CD4-positive, CD25-positive, alpha-beta regulatory T cell (primary cell): Measurements from ENCODE around the gene BANF1. TPM values are rescaled to one million over a fixed set of nuclear protein-coding genes. Genes with fewer than 3 reads are reported as not detected.

Experiments
- ATAC-seq, 2 donors: fragments of 150-1000 bp; cut with Tn5 transposase; one replicate each; pipeline ENCODE4 v1.10.0; 2021; ENCODE audit warnings: low read depth in 2 of 2, moderate number of reproducible peaks in 2 of 2, moderate library complexity in 1 of 2
- DNase-seq, 3 donors: peaks; one replicate each; pipeline versions ENCODE4 v3.0.0 to v3.0.0-alpha.2; 2012 to 2022; ENCODE audit warnings: mixed read lengths in 1 of 3
- H3K27ac ChIP-seq: one replicate; pipeline ENCODE4 v1.7.0; 2013; ENCODE audit warnings: mild to moderate bottlenecking, low read length; ENCODE audit not compliant: insufficient read depth, poor library complexity, severe bottlenecking
- H3K27me3 ChIP-seq: one replicate; pipeline ENCODE4 v1.7.0; 2013; ENCODE audit warnings: low read length; ENCODE audit not compliant: control insufficient read depth, insufficient read depth
- H3K36me3 ChIP-seq: one replicate; pipeline ENCODE4 v1.7.0; 2013; ENCODE audit warnings: mild to moderate bottlenecking, low read length, moderate library complexity; ENCODE audit not compliant: control insufficient read depth, insufficient read depth
- H3K4me1 ChIP-seq: 2 replicates; pipeline ENCODE4 v1.7.0; 2013; ENCODE audit warnings: mild to moderate bottlenecking, low read length; ENCODE audit not compliant: insufficient read depth, control insufficient read depth, poor library complexity, severe bottlenecking
- H3K4me3 ChIP-seq: one replicate; pipeline ENCODE4 v1.7.0; 2013; ENCODE audit warnings: low read depth, mild to moderate bottlenecking, low read length, moderate library complexity
- H3K9me3 ChIP-seq, 2 experiments: 1 replicate in 1 of 2; 2 replicates in 1 of 2; pipeline ENCODE4 v1.7.0; 2013; ENCODE audit warnings: low read length in 2 of 2, mild to moderate bottlenecking in 1 of 2, moderate library complexity in 1 of 2; ENCODE audit not compliant: control insufficient read depth in 2 of 2
- H3K27ac Mint-ChIP-seq, 3 donors: one replicate each; pipeline ENCODE4 v1.8.0; 2020 to 2022; ENCODE audit warnings: mild to moderate bottlenecking in 3 of 3, mixed read lengths in 3 of 3, moderate library complexity in 2 of 3
- H3K27me3 Mint-ChIP-seq: one replicate; pipeline ENCODE4 v1.8.0; 2022; ENCODE audit warnings: mild to moderate bottlenecking, mixed read lengths
- H3K36me3 Mint-ChIP-seq: one replicate; pipeline ENCODE4 v1.8.0; 2020; ENCODE audit warnings: mixed read lengths
- H3K4me1 Mint-ChIP-seq, 4 donors: one replicate each; pipeline ENCODE4 v1.8.0; 2020 to 2022; ENCODE audit warnings: mixed read lengths in 4 of 4, mild to moderate bottlenecking in 1 of 4
- H3K4me3 Mint-ChIP-seq, 4 donors: one replicate each; pipeline ENCODE4 v1.8.0; 2020 to 2022; ENCODE audit warnings: mild to moderate bottlenecking in 4 of 4, mixed read lengths in 4 of 4, moderate library complexity in 3 of 4
- H3K9me3 Mint-ChIP-seq, 7 donors: one replicate each; pipeline ENCODE4 v1.8.0; 2020 to 2022; ENCODE audit warnings: mixed read lengths in 7 of 7, mild to moderate bottlenecking in 3 of 7, moderate library complexity in 2 of 7
- polyA plus RNA-seq, 4 donors: library from polyadenylated mRNA; unstranded; fragments of 300-500 nt; fragmentation: Illumina TruSeq; gene quantifications; one replicate each; pipeline ENCODE4 v1.2.3, GENCODE V29; 2021
- total RNA-seq: library from RNA; stranded (reverse); gene quantifications from one replicate; pipeline ENCODE4 v1.2.3, GENCODE V29; 2022

BANF1 gene
- total and polyA plus RNA-seq, 5 donors from 2014 or later = 41.8 to 170 (median 147) TPM

DNA sequence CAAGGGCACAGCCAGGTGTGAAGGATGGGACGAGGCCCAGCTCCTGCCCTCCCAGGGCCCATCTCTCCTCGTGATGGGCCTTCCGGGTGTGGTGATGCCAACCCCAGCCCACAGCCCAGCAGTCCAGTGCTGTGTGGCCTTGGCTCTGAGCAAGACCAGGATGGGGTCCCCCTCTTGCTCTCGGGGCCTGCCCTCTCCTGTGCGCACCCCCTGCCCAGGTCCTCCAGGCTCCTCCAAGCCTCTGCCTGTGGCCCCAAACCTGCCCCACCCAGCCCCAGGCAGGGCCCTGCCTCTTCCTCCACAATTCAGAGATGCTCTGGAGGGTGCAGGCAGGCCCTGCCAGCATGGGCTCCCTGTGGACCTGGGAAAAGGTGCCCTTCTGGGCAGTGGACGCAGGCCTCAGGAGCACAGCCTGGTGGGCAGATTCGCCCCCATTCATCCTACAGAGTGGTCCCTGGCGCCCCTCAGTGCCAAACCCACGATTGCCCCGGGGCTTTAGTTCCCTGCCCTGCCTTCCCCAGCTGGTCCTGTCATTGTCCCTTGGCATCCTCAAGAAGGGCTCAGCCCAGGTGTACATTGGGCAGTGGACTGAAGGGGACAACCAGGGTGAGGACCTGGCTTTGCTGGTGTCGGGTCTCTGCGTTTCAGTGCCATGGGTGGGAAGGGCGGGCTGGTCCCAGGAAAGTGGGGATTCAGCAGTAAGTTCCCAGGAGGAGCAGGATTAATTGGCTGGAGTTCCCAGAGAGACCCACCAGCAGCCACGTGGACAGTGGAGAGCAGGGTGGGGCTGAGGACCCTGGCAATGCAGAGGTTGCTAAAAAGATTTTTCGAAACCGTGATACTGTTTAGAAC is 20.1 kb upstream of the BANF1 start:
- Mint-ChIP-seq H3K27me3 (no peaks in the 10 kb centered on the region), H3K4me3 (no peak overlapping the region), H3K27ac (no peak overlapping the region), H3K9me3 (peaks cover 0 to 1% (median 0%) of the 10 kb centered on the region in 7 donors), H3K4me1 (no peaks in the 10 kb centered on the region), H3K36me3 (peaks cover 8% of the 10 kb centered on the region)
- peaks cover 19% of the 10 kb centered on the region for H3K36me3 ChIP-seq
- no peaks in the 10 kb centered on the region for H3K27me3 ChIP-seq
- H3K27ac ChIP-seq = no peak overlapping the region
- no peak for ATAC-seq
- no peak for DNase-seq
- H3K9me3 ChIP-seq = no peaks in the 10 kb centered on the region
- H3K4me1 ChIP-seq = no peaks in the 10 kb centered on the region
- no peak overlapping the region for H3K4me3 ChIP-seq

DNA sequence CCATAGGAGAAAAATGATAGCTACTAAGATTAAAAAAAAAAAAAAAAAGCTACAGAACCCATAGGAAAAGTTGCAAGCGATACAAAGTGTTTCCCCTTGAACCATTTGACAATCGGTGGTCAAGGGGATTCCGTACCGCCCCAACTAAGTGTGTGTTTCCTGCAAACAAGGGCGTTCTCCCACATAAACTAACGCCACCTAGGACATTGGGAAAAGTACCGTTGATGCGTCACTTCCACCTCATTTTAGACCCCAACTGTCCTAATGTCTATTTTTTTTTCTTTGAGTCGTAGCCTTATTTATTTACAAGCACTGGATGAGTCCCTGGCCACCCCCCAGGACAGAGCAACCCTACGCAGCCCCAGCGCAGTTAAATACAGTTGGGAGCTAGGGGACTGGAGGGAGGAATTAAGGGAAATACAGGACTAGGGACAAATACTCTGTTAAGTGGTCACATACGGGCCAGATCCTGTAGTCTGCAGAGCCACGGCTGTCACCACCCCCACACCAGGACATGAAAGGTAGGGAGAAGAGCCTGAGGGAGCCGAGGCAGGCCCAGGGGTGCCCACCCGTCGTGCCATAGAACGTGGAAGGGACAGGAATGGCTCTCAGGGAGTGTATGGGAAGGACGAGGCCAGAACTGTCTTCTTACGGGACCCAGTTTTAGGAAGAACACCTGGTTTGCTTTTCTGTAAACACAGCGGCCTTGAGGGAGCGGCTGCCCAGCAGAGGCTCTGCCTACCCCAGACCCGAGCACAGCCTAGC is 19.3 kb upstream of the BANF1 start:
- Mint-ChIP-seq H3K27me3 (no peaks in the 10 kb centered on the region), H3K9me3 (peaks cover 0 to 1% (median 0%) of the 10 kb centered on the region in 7 donors), H3K36me3 (peaks cover 8% of the 10 kb centered on the region), H3K4me3 (no peak overlapping the region), H3K4me1 (peaks cover 0 to 2% (median 0%) of the 10 kb centered on the region in 4 donors), H3K27ac (peak overlapping the region in 1 of 3 donors; percentile 31)
- DNase-seq (no peak), ATAC-seq (no peak)
- Histone ChIP-seq H3K27me3 (no peaks in the 10 kb centered on the region), H3K27ac (no peak overlapping the region), H3K4me3 (no peak overlapping the region), H3K4me1 (no peaks in the 10 kb centered on the region), H3K9me3 (no peaks in the 10 kb centered on the region), H3K36me3 (peaks cover 11% of the 10 kb centered on the region)

DNA sequence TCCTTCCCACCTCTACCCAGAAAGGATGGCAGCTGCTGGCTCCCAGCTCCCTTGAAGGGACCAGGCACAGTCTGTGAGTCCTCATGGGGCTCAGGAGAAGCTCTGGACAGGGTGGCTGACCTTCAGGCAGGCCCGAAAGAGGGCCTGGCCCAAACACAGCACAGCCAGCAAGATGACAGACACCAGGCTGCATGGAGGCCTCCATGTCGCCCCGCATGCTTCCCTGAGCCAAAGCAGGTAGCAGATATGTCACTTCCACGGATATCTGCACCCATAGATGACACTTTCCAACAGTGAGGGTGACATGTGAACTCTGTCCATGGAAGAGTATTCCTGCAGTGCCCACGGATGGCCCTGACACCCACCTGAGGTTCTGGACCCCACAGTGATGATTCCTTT is 18.7 kb upstream of the BANF1 start:
- no peak overlapping the region for H3K27ac Mint-ChIP-seq
- ATAC-seq (no peak), DNase-seq (no peak)
- no peak overlapping the region for H3K4me3 Mint-ChIP-seq
- H3K36me3 Mint-ChIP-seq = peaks cover 8% of the 10 kb centered on the region
- H3K9me3 Mint-ChIP-seq = peaks cover 0 to 1% (median 0%) of the 10 kb centered on the region in 7 donors
- H3K4me1 ChIP-seq = no peaks in the 10 kb centered on the region
- no peaks in the 10 kb centered on the region for H3K9me3 ChIP-seq
- H3K4me1 Mint-ChIP-seq = peaks cover 0 to 3% (median 0%) of the 10 kb centered on the region in 4 donors
- H3K4me3 ChIP-seq = no peak overlapping the region
- no peak overlapping the region for H3K27ac ChIP-seq
- peaks cover 7% of the 10 kb centered on the region for H3K36me3 ChIP-seq
- H3K27me3 ChIP-seq = no peaks in the 10 kb centered on the region
- no peaks in the 10 kb centered on the region for H3K27me3 Mint-ChIP-seq

DNA sequence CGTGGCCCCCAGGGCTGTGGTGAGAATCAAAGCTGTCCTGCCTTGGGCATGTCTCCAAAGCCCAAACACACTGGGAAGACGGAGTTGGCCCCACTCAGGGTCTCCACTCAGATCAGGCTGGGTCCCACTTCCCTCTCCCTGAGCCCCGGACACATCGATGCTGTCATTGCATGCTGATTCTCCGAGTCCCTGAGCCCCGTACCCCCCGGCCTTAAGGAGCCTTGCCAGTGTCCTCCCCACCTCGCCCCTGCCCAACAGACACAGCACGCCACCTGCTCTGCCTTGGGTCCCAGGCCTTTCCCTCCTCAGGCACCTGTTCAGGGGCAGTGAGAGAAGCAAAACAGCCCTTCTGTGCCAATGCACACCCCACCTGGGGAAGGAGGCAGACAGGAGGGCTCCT is 15.0 kb upstream of the BANF1 start:
- Mint-ChIP-seq H3K36me3 (no peaks in the 10 kb centered on the region), H3K4me1 (peaks cover 5 to 8% (median 6%) of the 10 kb centered on the region in 4 donors), H3K9me3 (peaks cover 0 to under 1% (median 0%) of the 10 kb centered on the region in 7 donors), H3K27ac (no peak overlapping the region), H3K27me3 (no peaks in the 10 kb centered on the region), H3K4me3 (no peak overlapping the region)
- no peaks in the 10 kb centered on the region for H3K4me1 ChIP-seq
- DNase-seq (no peak), ATAC-seq (no peak)
- H3K27ac ChIP-seq = no peak overlapping the region
- H3K9me3 ChIP-seq = no peaks in the 10 kb centered on the region
- no peaks in the 10 kb centered on the region for H3K27me3 ChIP-seq
- H3K4me3 ChIP-seq = no peak overlapping the region
- H3K36me3 ChIP-seq = no peaks in the 10 kb centered on the region

DNA sequence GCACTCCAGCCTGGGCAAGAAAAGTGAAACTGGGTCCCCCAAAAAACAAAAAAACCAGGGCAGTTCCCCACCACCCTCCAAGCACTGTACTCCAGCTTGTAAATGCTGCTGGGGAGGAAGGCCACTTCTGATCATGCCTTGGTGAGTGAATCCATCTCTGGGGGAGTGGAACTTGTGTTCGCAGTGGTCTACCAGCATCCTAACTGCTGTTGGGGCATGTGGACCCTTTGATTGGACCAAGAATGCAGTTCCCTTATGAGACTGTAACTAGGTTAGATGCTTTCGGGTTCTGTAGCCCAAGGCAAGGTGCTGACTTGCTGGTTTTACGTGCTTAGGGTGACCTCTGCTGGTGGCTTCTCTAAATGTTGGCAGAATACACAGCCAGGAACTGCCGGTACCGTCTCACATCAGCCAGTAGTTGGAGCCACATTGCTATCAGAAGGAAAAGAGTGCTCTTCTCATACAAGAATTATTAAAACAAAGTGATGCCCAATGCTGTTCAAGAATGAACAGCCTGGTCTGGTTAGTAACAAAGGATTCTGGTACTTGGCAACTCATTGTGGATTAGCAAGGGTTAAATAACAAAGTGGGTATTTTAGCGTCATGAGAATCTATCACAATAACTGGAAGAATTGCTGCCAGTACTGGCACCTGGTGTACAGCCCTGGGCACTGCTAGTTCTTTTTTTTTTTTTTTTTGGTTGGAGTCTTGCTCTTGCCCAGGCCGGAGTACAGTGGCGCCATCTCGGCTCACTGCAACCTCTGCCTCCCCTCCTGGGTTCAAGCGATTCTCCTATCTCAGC is 13.3 kb upstream of the BANF1 start:
- ATAC-seq = peak; percentile 99 to 100
- H3K36me3 ChIP-seq = no peaks in the 10 kb centered on the region
- H3K27me3 ChIP-seq = no peaks in the 10 kb centered on the region
- no peaks in the 10 kb centered on the region for H3K4me1 ChIP-seq
- peaks cover 5 to 8% (median 6%) of the 10 kb centered on the region in 4 donors for H3K4me1 Mint-ChIP-seq
- peak overlapping the region; percentile 48 to 77 (median 66) for H3K27ac Mint-ChIP-seq
- H3K9me3 ChIP-seq = no peaks in the 10 kb centered on the region
- no peaks in the 10 kb centered on the region for H3K36me3 Mint-ChIP-seq
- peak overlapping the region in 1 of 4 donors; percentile 3 for H3K4me3 Mint-ChIP-seq
- H3K9me3 Mint-ChIP-seq = peaks cover 0 to 3% (median 0%) of the 10 kb centered on the region in 7 donors
- DNase-seq = peak; percentile 86 to 97 (median 94)
- H3K27ac ChIP-seq = peak overlapping the region; percentile 55
- H3K4me3 ChIP-seq = no peak overlapping the region
- H3K27me3 Mint-ChIP-seq = no peaks in the 10 kb centered on the region

DNA sequence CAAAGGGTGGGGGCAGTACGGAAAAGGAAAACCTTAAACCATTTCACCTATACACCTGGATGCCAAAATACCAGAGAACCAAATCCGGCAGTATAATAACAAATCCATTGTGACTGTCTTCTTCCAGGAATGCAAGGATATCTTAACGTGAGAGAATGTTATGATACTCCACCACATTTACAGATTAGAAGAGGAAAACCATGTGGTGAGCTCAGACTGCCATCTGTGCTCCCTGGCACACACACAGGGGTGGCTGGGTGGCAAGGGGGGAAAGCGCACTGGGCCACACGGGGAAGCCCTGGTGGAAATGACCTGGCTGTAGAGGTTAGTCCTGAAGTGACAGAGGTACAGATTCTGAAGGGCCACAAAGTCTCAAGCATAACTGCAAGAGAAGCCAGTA is 10.2 kb upstream of the BANF1 start:
- H3K9me3 ChIP-seq = no peaks in the 10 kb centered on the region
- H3K36me3 Mint-ChIP-seq = peaks cover 4% of the 10 kb centered on the region
- H3K4me1 Mint-ChIP-seq = peaks cover 5 to 11% (median 7%) of the 10 kb centered on the region in 4 donors
- H3K9me3 Mint-ChIP-seq = peaks cover 0 to 3% (median 0%) of the 10 kb centered on the region in 7 donors
- no peaks in the 10 kb centered on the region for H3K27me3 ChIP-seq
- H3K27ac Mint-ChIP-seq = peak overlapping the region in 1 of 3 donors; percentile 6
- no peak overlapping the region for H3K4me3 Mint-ChIP-seq
- no peak for DNase-seq
- no peak overlapping the region for H3K4me3 ChIP-seq
- H3K4me1 ChIP-seq = no peaks in the 10 kb centered on the region
- no peak overlapping the region for H3K27ac ChIP-seq
- peaks cover 2% of the 10 kb centered on the region for H3K36me3 ChIP-seq
- H3K27me3 Mint-ChIP-seq = no peaks in the 10 kb centered on the region
- ATAC-seq = no peak

DNA sequence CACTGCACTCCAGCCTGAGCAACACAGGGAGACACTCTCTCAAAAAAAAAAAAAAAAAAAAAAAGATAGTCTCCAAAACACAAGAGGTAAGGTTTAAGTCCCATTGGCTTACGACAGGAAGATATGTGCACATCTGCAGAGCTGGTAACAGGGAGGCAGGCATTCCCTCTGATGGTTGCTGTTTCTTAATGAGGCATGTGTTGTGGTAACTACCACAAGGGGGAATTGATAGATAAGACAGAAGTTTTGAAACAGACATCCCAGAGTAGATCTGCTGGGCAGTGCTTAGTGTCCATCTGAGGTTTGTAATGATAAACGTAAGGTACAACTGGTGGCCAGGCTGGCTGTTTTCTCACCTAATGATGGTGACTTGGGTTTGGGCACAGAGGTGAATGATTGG is 5.0 kb upstream of the BANF1 start:
- Histone ChIP-seq H3K4me3 (no peak overlapping the region), H3K27me3 (no peaks in the 10 kb centered on the region), H3K9me3 (no peaks in the 10 kb centered on the region), H3K27ac (no peak overlapping the region), H3K36me3 (peaks cover 34% of the 10 kb centered on the region), H3K4me1 (peaks cover 23% of the 10 kb centered on the region)
- DNase-seq = no peak
- Mint-ChIP-seq H3K4me3 (peak overlapping the region in 2 of 4 donors; percentile 23 to 48), H3K9me3 (peaks cover 0 to 2% (median 0%) of the 10 kb centered on the region in 7 donors), H3K36me3 (peaks cover 29% of the 10 kb centered on the region), H3K4me1 (peaks cover 0 to 41% (median 25%) of the 10 kb centered on the region in 4 donors), H3K27me3 (peaks cover 9% of the 10 kb centered on the region), H3K27ac (peak overlapping the region in 1 of 3 donors; percentile 5)
- no peak for ATAC-seq
